ENCODE data around the gene PITX2. TPM values are rescaled to one million over a fixed set of nuclear protein-coding genes. Genes with fewer than 3 reads are reported as not detected.

PITX2 gene
- polyA plus RNA-seq, 6 donors from 2014 or later, result not detected

DNA sequence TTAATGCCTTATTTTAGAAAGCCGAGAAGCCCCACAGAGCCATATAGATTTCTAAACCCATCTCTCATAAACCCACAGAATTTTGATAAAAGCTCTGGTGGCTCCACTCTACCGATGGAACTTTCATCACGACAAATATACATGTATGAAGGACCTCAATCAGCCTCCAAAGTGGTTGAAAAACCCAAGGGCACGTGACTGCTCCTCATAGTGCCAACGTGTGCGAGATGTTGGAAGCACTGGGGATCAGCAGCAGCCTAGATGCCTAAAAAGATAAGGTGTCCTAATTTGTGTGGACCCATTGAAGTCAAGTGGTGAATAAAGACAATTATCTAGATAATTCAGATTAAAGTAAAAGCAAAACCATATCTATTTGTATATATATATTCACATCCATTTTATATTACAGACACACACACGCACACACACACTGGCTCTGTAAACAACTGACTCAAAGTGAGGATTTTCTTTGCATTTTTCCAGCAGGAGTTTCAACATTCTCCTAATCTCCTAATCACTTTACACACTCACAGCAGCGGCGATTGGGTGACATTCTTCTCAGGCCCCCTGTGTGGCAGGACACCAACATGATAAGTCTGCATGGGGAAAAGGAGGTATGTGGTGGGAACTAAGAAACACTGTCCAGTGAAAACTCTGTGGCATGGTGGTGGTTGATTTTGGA, 2.8 kb upstream of the PITX2 start:
- peaks cover 79 to 95% (median 92%) of the 10 kb centered on the region in 3 donors for H3K27me3 Mint-ChIP-seq
- ATAC-seq (ENCODE audit: low read depth in 2 of 2) (no peak), DNase-seq (no peak)
- H3K36me3 Mint-ChIP-seq, result peaks cover 9 to 16% of the 10 kb centered on the region in 2 donors
- peak overlapping the region in 1 of 6 donors; percentile 67 for H3K27ac Mint-ChIP-seq
- peaks cover 0 to 27% (median 23%) of the 10 kb centered on the region in 3 donors for H3K4me1 Mint-ChIP-seq
- peak overlapping the region in 1 of 8 donors; percentile 1 for H3K4me3 Mint-ChIP-seq
- peaks cover 0 to 53% (median 22%) of the 10 kb centered on the region in 7 donors for H3K9me3 Mint-ChIP-seq

DNA sequence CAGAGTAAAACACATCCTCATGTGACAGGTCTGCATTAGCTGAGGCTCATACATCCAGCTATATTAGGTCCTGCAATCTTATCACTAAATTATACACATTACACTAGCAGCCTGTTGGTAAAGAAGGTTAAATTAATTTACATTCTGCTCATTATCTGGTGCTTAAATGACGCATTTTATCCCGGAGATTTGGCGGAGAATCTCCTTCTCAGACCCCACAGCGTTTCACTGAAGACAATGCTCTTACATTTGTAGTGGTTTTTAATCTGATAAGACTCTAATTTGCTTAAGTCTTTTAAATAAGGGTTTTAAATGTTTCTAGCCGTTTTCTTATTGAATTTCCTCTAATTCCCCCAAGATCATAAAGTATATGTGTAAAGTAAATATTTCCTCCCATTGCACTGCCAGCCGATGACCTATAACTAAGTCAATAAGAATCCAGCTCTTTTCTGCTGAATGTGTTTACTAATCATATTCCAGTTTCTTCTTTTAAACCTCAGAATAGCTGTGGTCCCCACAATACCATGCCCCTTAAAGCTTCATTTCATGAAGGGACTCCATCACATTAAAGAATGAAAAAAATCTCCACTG, 2.1 kb upstream of the PITX2 start:
- Mint-ChIP-seq H3K27ac (no peak overlapping the region), H3K9me3 (peaks cover 0 to 53% (median 20%) of the 10 kb centered on the region in 7 donors), H3K4me1 (peaks cover 0 to 27% (median 24%) of the 10 kb centered on the region in 3 donors), H3K27me3 (peaks cover 79 to 96% (median 93%) of the 10 kb centered on the region in 3 donors), H3K4me3 (peak overlapping the region in 1 of 8 donors; percentile 1), H3K36me3 (peaks cover 9 to 16% of the 10 kb centered on the region in 2 donors)
- no peak for ATAC-seq (ENCODE audit: low read depth in 2 of 2)
- no peak for DNase-seq

DNA sequence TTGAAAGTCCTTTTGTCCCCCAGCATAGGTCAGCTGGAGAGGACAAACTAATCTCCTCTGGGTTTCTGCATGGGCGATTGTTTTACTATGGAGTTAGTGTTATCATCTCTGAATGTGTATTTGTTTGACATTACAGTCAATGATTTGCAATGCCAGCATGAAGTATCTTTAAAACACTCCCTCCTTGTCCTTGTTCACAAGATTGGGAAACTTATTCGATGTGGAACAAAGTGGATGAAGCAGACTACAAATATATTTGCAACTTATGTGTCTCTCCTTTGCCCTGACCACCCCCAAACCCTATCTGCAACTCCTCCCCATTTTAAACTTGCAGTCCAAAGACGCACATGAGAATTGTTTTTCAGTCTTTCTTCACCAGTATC, 1.5 kb upstream of the PITX2 start:
- no peak for ATAC-seq (ENCODE audit: low read depth in 2 of 2)
- peaks cover 9 to 21% of the 10 kb centered on the region in 2 donors for H3K36me3 Mint-ChIP-seq
- DNase-seq, result no peak
- peaks cover 3 to 31% (median 28%) of the 10 kb centered on the region in 3 donors for H3K4me1 Mint-ChIP-seq
- peak overlapping the region in 1 of 8 donors; percentile 18 for H3K4me3 Mint-ChIP-seq
- peaks cover 82 to 97% (median 93%) of the 10 kb centered on the region in 3 donors for H3K27me3 Mint-ChIP-seq
- no peak overlapping the region for H3K27ac Mint-ChIP-seq
- peaks cover 0 to 56% (median 20%) of the 10 kb centered on the region in 7 donors for H3K9me3 Mint-ChIP-seq

DNA sequence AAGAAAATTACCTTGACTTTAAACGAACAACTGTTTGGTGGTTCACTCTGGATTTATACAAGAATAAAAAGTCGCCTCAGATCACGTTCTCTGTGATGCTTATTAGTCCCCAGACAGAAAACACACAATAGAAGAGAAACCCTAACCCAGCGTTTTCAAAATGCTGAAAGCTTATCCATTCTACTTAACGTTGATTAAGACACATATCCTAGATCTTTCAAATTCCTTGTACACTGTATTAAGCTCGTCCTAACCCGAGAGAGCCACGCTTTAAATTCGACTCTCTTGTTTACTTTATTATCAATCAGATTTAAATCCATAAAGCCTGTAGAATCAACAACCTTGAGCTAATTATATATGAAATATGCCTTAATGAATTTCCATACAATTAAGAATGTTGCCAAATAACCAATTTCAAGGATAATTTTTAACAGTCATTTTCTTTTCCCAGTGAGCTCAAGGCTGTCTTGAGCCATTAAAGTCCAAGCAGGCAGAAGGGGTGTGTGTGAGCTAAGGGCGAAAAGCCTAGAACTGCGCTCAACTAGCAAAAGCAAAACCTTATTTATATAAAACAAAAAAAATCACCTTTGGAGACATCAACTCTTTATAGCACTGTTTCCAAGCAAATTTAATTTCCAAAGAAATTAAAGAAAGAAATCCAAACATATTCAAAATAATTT, 981 bp upstream of the PITX2 start:
- peak overlapping the region in 1 of 6 donors; percentile 57 for H3K27ac Mint-ChIP-seq
- peak overlapping the region in 5 of 8 donors; percentile 58 to 87 (median 71) for H3K4me3 Mint-ChIP-seq
- peaks cover 0 to 58% (median 17%) of the 10 kb centered on the region in 7 donors for H3K9me3 Mint-ChIP-seq
- ATAC-seq (ENCODE audit: low read depth in 2 of 2), result no peak
- H3K4me1 Mint-ChIP-seq, result peaks cover 6 to 36% (median 28%) of the 10 kb centered on the region in 3 donors
- peaks cover 9 to 27% of the 10 kb centered on the region in 2 donors for H3K36me3 Mint-ChIP-seq
- peaks cover 82 to 98% (median 93%) of the 10 kb centered on the region in 3 donors for H3K27me3 Mint-ChIP-seq
- DNase-seq, result no peak

DNA sequence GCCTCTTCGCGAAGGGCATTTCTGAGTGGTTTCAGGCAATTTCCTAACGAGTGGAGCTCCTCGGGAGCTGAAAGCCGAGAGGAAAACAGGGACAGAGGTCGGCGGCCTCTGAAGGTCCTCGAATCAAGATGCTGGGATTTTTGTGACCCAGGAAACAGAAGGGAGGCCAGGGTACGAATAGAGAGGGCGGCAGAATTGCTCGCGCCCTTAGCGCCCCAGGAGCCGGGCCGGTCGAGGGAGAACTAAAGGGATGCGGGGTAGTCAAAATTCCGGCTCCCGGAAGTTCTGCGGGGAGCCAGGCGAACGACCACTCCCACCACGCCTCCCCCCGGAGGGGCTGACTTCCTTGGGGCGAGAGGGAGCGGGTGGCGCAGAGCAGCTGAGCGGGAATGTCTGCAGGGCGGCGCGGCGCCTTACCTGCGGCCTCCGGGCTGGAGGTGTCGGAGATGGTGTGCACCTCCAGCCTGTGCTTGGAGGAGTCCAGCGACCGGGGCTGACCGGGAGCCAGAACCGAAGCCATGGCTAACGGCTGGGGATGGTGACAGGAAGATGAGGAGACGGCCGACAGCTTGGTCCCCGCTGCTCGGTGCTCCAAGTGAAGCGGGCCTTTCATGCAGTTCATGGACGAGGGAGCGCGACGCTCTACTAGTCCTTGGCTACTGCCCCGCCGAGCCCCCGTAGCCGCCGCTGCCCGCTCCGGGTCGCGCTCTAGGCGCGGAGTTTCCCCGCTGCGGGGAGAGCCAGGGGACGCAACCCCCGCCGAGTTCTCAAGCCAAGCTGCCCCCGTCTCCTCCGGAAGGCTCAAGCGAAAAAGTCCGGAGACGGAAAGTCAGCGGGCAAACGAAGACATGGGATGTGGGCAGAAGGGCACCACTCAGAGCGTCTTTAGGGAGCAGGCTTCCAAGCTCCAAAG, 782 bp downstream of the PITX2 start:
- H3K27me3 Mint-ChIP-seq, result peaks cover 73 to 96% (median 93%) of the 10 kb centered on the region in 3 donors
- H3K27ac Mint-ChIP-seq, result peak overlapping the region in 3 of 6 donors; percentile 51 to 69 (median 67)
- no peak for ATAC-seq (ENCODE audit: low read depth in 2 of 2)
- peaks cover 0 to 52% (median 13%) of the 10 kb centered on the region in 7 donors for H3K9me3 Mint-ChIP-seq
- H3K36me3 Mint-ChIP-seq, result peaks cover 0 to 24% of the 10 kb centered on the region in 2 donors
- H3K4me1 Mint-ChIP-seq, result peaks cover 12 to 44% (median 37%) of the 10 kb centered on the region in 3 donors
- peak overlapping the region; percentile 58 to 87 (median 76) for H3K4me3 Mint-ChIP-seq
- no peak for DNase-seq

DNA sequence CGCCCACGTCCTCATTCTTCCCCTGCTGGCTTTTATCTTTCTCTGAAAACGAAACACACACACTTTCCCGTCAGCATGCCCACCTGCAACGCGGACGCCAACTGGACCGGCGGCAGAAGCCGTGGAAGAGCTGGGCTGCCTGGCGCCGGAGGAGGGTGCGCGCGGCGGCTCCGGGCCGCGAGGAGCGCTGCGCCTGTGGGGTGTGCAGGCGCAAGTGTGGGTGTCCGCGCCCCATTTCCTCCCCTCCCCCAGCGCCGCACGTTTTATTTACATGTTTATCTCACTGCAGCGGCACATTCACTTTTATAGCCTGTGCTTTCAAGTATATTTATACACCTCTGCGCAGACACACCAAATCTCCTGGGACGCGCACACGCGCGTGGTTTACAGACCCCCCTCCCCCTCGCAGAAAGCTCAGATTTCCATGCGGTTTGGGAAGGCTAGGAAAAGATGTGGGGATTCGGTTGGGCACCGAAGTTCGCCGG, 1.5 kb downstream of the PITX2 start:
- H3K4me1 Mint-ChIP-seq, result peaks cover 12 to 44% (median 38%) of the 10 kb centered on the region in 3 donors

DNA sequence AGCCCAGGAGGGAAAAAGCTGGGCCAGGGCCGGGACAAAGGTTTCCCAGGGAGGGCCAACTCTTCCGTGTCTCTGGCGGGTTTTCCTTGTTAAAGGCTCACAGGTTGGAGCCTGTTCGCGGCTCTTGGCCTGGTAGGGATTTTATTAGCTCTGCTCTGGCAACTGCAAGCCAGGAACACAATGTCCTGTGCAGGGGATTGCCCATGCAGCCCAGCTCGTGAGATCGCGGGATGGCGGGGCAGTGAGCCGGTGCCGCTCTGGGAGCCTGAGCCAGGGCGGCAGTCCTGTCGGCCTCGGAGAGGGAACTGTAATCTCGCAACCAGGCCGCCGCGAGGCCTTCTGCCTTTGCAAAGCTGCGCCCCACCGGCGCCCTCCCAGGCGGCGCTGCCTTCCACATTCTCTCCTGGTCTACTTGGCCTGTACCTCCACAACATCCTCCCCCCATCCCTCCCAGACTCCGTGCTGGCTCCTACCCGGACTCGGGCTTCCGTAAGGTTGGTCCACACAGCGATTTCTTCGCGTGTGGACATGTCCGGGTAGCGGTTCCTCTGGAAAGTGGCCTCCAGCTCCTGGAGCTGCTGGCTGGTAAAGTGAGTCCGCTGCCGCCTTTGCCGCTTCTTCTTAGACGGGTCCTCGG, 2.1 kb downstream of the PITX2 start:
- peaks cover 0 to 46% (median 13%) of the 10 kb centered on the region in 7 donors for H3K9me3 Mint-ChIP-seq
- H3K4me1 Mint-ChIP-seq, result peaks cover 12 to 45% (median 40%) of the 10 kb centered on the region in 3 donors
- peak overlapping the region in 2 of 6 donors; percentile 2 to 11 for H3K27ac Mint-ChIP-seq
- ATAC-seq (ENCODE audit: low read depth in 2 of 2) (no peak), DNase-seq (no peak)
- H3K36me3 Mint-ChIP-seq, result peaks cover 0 to 21% of the 10 kb centered on the region in 2 donors
- peak overlapping the region in 6 of 8 donors; percentile 20 to 70 (median 58) for H3K4me3 Mint-ChIP-seq
- peaks cover 73 to 93% (median 92%) of the 10 kb centered on the region in 3 donors for H3K27me3 Mint-ChIP-seq

More for the DNA sequence above, 1.5 kb downstream of the PITX2 start:
- H3K4me3 Mint-ChIP-seq, result peak overlapping the region in 7 of 8 donors; percentile 6 to 84 (median 59)
- peaks cover 0 to 47% (median 13%) of the 10 kb centered on the region in 7 donors for H3K9me3 Mint-ChIP-seq
- H3K27me3 Mint-ChIP-seq, result peaks cover 73 to 93% (median 92%) of the 10 kb centered on the region in 3 donors
- DNase-seq (no peak), ATAC-seq (ENCODE audit: low read depth in 2 of 2) (no peak)
- peaks cover 0 to 21% of the 10 kb centered on the region in 2 donors for H3K36me3 Mint-ChIP-seq
- H3K27ac Mint-ChIP-seq, result peak overlapping the region in 2 of 6 donors; percentile 11 to 30

DNA sequence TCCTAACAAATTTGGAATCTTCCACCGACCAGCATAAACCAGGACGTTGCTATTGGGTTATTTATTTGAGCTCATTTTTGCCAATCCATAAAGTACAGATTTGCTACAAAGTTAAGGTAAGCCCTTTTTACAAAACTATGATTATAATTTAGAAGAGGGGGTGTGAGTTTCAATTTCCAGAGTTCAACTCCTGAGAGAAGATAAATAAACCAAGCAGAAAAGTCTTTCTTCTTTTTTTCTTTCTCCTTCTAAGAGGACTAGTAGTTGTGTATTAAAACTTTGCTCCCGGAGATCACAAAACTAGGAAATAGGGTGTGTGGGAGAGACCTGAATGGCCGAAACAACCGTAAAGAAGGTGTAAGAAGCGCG, 2.6 kb downstream of the PITX2 start:
- Mint-ChIP-seq H3K36me3 (peaks cover 0 to 21% of the 10 kb centered on the region in 2 donors), H3K4me1 (peaks cover 12 to 50% (median 44%) of the 10 kb centered on the region in 3 donors), H3K27ac (peak overlapping the region in 3 of 6 donors; percentile 2 to 39 (median 30)), H3K4me3 (peak overlapping the region in 4 of 8 donors; percentile 20 to 70 (median 52)), H3K9me3 (peaks cover 0 to 42% (median 13%) of the 10 kb centered on the region in 7 donors), H3K27me3 (peaks cover 72 to 93% (median 92%) of the 10 kb centered on the region in 3 donors)
- ATAC-seq (ENCODE audit: low read depth in 2 of 2) (no peak), DNase-seq (no peak)

DNA sequence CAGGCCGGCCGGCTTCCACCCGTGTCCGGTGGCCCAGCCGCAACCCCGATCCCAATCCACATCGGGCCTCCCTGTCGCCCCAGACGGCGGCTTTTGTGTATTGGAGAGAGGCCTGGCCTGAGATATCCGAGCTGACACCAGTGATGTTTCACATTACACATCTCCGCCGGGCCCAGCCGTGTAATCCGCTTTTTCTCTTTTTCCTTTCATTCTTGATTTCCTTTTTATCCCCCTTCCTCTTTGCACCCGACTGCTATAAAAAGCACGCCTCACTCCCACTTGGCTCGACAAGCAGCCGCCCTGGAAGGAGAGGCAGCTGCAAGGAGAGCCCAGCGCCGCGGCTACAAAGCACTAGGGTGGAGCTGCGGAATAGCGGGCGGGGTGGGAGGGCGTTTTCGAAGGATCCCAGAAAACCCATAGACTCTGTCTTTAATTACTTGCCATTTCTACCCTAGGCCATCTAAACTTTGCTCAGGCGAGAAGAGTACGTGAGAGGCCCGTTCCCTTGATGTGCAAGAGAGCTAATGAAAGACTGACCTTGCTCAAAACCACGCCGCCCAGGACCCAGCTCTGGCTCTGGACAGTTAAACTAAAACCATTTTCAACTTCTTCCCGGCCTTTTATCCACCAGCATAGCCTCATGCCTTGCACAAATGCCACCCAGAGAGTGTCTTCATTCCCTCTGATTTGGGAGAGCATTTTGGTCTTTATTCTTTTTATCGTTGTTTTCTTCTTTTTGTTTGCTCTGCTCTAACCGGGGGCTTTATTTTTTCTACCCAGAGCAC, 3.2 kb downstream of the PITX2 start:
- H3K4me3 Mint-ChIP-seq, result peak overlapping the region in 6 of 8 donors; percentile 29 to 80 (median 58)
- H3K36me3 Mint-ChIP-seq, result peaks cover 0 to 21% of the 10 kb centered on the region in 2 donors
- no peak for ATAC-seq (ENCODE audit: low read depth in 2 of 2)
- peaks cover 69 to 93% (median 92%) of the 10 kb centered on the region in 3 donors for H3K27me3 Mint-ChIP-seq
- no peak for DNase-seq
- H3K9me3 Mint-ChIP-seq, result peaks cover 0 to 36% (median 13%) of the 10 kb centered on the region in 7 donors
- peaks cover 12 to 50% (median 44%) of the 10 kb centered on the region in 3 donors for H3K4me1 Mint-ChIP-seq
- peak overlapping the region in 4 of 6 donors; percentile 30 to 88 (median 79) for H3K27ac Mint-ChIP-seq

DNA sequence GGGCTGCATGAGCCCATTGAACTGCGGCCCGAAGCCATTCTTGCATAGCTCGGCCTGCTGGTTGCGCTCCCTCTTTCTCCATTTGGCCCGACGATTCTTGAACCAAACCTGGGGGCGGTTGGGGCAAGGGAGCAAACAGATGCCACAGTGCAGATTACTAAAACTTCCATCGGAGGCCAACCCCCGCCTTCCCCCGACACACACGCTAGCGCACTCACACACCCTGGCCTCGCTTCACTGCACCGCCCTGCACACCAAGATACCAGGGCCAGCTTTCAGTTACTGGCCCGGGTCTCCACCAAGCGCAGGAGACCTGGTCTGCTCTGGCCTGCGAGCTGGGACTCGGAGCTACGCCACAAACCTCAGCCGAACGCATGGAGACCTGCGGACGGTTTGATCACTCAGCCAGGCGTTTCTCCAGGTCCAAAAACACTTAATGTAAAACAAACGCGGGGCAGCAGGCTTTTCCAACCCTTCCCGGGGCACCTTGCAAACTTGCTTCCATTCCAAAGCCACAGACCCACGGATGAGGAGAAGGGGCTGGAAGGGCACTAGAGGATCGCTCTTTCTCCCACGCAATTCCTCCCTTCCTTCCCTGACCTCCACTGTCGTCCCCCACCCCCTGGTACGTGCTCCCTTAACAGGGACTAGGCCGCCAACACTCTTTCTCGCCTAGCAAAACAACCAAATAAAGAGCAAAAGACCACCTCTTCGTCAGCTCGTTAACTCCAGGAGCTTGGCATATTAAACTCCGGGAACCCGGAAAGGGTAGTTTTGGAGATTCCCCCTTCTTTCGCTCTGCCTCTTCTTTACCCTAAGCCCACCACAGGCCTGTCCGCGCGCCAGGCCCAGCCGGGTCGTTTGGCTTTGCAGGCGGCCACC, 4.1 kb downstream of the PITX2 start:
- Mint-ChIP-seq H3K36me3 (peaks cover 0 to 21% of the 10 kb centered on the region in 2 donors), H3K9me3 (peaks cover 0 to 41% (median 13%) of the 10 kb centered on the region in 7 donors), H3K27ac (peak overlapping the region in 3 of 6 donors; percentile 37 to 85 (median 84)), H3K4me3 (peak overlapping the region in 2 of 8 donors; percentile 33 to 36), H3K27me3 (peaks cover 68 to 93% (median 91%) of the 10 kb centered on the region in 3 donors), H3K4me1 (peaks cover 12 to 50% (median 44%) of the 10 kb centered on the region in 3 donors)
- no peak for ATAC-seq (ENCODE audit: low read depth in 2 of 2)
- no peak for DNase-seq
